Neural cell (in vitro differentiated cells): ENCODE measurements around the gene SETD1A. TPM values are rescaled to one million over a fixed set of nuclear protein-coding genes. Genes with fewer than 3 reads are reported as not detected.

Source experiments
- H2AFZ ChIP-seq: fragments of 200-600, 300-800 bp; sonication (generic), shearing (Covaris generic); 2 replicates; pipeline ENCODE4 v1.6.0; 2014; ENCODE audit warnings: low read depth, mild to moderate bottlenecking, antibody characterized with exemption, low read length, moderate library complexity
- H3F3A ChIP-seq: fragments of 200-600 bp; shearing (Covaris generic); 2 replicates; pipeline ENCODE4 v1.6.1; 2016; ENCODE audit warnings: mild to moderate bottlenecking, moderate library complexity, mixed read lengths, antibody characterized with exemption, low read length; ENCODE audit not compliant: insufficient read depth, poor library complexity, severe bottlenecking
- H3K27ac ChIP-seq: fragments of 200-600, 300-800 bp; sonication (generic), shearing (Covaris generic); 2 replicates; pipeline ENCODE4 v1.5.1; 2014; ENCODE audit warnings: mild to moderate bottlenecking, low read length, moderate library complexity
- H3K27me3 ChIP-seq: fragments of 300-800, 200-600 bp; sonication (generic), shearing (Covaris generic); 2 replicates; pipeline ENCODE4 v1.6.0; 2014; ENCODE audit warnings: mild to moderate bottlenecking, low read depth, low read length, moderate library complexity; ENCODE audit not compliant: insufficient read depth
- H3K36me3 ChIP-seq: fragments of 300-800, 200-600 bp; sonication (generic), shearing (Covaris generic); 2 replicates; pipeline ENCODE4 v1.5.1; 2014; ENCODE audit warnings: mild to moderate bottlenecking, antibody characterized with exemption, low read length, moderate library complexity; ENCODE audit not compliant: insufficient read depth
- H3K4me2 ChIP-seq: fragments of 300-800, 200-600 bp; sonication (generic), shearing (Covaris generic); 2 replicates; pipeline ENCODE4 v1.6.0; 2014; ENCODE audit warnings: mild to moderate bottlenecking, low read length
- H3K4me3 ChIP-seq: fragments of 300-800, 200-600 bp; sonication (generic), shearing (Covaris generic); 2 replicates; pipeline ENCODE4 v1.5.1; 2014; ENCODE audit warnings: mild to moderate bottlenecking, low read length, moderate library complexity
- H3K79me2 ChIP-seq: fragments of 200-600 bp; shearing (Covaris generic); replicated peaks from 2 replicates; pipeline ENCODE4 v1.6.0; 2014; ENCODE audit warnings: mild to moderate bottlenecking, low read length, moderate library complexity; ENCODE audit not compliant: insufficient read depth
- H3K9ac ChIP-seq: fragments of 300-800, 200-600 bp; sonication (generic), shearing (Covaris generic); 2 replicates; pipeline ENCODE4 v1.6.1; 2016; ENCODE audit warnings: mild to moderate bottlenecking, low read length, mixed read lengths
- H3K9me2 ChIP-seq: fragments of 200-600 bp; shearing (Covaris generic); 2 replicates; pipeline ENCODE4 v1.6.1; 2016; ENCODE audit warnings: mild to moderate bottlenecking, low read length, mixed read lengths; ENCODE audit not compliant: insufficient read depth
- H3K9me3 ChIP-seq: fragments of 200-600, 300-800 bp; sonication (generic), shearing (Covaris generic); 2 replicates; pipeline ENCODE4 v1.6.1; 2016; ENCODE audit warnings: mild to moderate bottlenecking, mixed run types, low read length, moderate library complexity, mixed read lengths
- H4K20me1 ChIP-seq: fragments of 200-600 bp; shearing (Covaris generic); 2 replicates; pipeline ENCODE4 v1.6.1; 2016; ENCODE audit warnings: mild to moderate bottlenecking, mixed run types; ENCODE audit not compliant: insufficient read depth
- EP300 ChIP-seq: fragments of 450-650 bp; conservative IDR thresholded peaks from 2 replicates; pipeline ENCODE4 v1.6.1; 2014; ENCODE audit warnings: antibody characterized with exemption, mild to moderate bottlenecking, moderate library complexity; ENCODE audit not compliant: poor library complexity, severe bottlenecking
- EZH2 ChIP-seq: fragments of 200-600, 300-800 bp; shearing (Covaris generic), sonication (generic); IDR thresholded peaks from 2 replicates; pipeline ENCODE4 v1.6.1; 2014; ENCODE audit warnings: antibody characterized with exemption, low read length, borderline replicate concordance, mild to moderate bottlenecking; ENCODE audit not compliant: insufficient read depth, poor library complexity, severe bottlenecking
- MXI1 ChIP-seq: fragments of 450-650 bp; conservative IDR thresholded peaks from 2 replicates; pipeline ENCODE4 v1.6.1; 2014; ENCODE audit warnings: antibody characterized with exemption, mild to moderate bottlenecking; ENCODE audit not compliant: poor library complexity, severe bottlenecking
- POLR2AphosphoS5 ChIP-seq: IDR thresholded peaks from 2 replicates; pipeline ENCODE4 v1.6.1; 2012
- RAD21 ChIP-seq: fragments of 450-650 bp; conservative IDR thresholded peaks from 2 replicates; pipeline ENCODE4 v1.6.1; 2014; ENCODE audit warnings: antibody characterized with exemption, mild to moderate bottlenecking, moderate library complexity
- SMC3 ChIP-seq: fragments of 450-650 bp; conservative IDR thresholded peaks from 2 replicates; pipeline ENCODE4 v1.6.1; 2014; ENCODE audit warnings: antibody characterized with exemption, mild to moderate bottlenecking, moderate library complexity; ENCODE audit not compliant: poor library complexity
- TAF1 ChIP-seq: IDR thresholded peaks from 2 replicates; pipeline ENCODE4 v1.6.1; 2012; ENCODE audit warnings: low read depth
- polyA plus RNA-seq: library from polyadenylated mRNA; depleted of rRNA; stranded (reverse); fragments of >200 nt; gene quantifications from 2 replicates; pipeline ENCODE4 v1.2.3, GENCODE V29; 2014
- TF ChIP-seq, protein P1 (sequence below): fragments of 450-650 bp; IDR thresholded peaks from 2 replicates; pipeline ENCODE4 v1.5.1; 2014; ENCODE audit warnings: antibody characterized with exemption, mild to moderate bottlenecking, moderate library complexity; ENCODE audit not compliant: poor library complexity, severe bottlenecking
- TF ChIP-seq, protein P2 (sequence below): IDR thresholded peaks from 2 replicates; pipeline ENCODE4 v1.6.1; 2012; ENCODE audit warnings: borderline replicate concordance

The SETD1A gene
- polyA plus RNA-seq, 1 donor from 2014 or later = 1.4 TPM

DNA sequence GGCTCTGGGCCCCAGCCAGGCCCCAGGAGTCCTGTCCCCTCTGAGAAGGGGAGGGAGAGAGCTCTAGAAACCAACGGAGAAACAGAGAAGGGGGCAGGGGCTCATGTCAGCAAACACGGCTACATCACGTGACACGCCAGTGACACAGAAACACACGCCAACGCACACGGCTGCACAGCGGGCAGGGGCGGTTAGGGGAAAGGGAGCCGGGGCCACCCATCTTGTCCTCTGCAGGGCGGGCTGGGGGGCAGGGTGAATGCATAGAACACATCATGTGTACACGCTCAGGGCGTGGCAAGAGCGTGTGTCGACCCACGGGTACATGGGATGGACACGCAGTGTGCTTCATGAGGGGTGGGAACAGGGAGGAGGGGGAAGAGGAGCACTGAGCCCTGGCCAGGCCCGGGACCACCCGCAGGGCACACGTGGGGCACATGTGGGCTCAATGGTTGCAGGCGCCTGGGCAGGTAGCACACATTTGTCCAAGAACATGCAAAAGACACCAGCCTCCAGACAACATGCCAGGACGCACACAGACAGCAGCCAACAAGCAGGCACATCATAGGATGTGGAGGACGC, 32.0 kb downstream of the SETD1A start:
- H4K20me1 ChIP-seq = no peaks in the 10 kb centered on the region
- no peak overlapping the region for H3K9ac ChIP-seq
- H3F3A ChIP-seq = no peaks in the 10 kb centered on the region
- H3K9me2 ChIP-seq = no peaks in the 10 kb centered on the region
- H3K9me3 ChIP-seq = no peaks in the 10 kb centered on the region
- no peak overlapping the region for H3K4me2 ChIP-seq
- no peaks in the 10 kb centered on the region for H3K79me2 ChIP-seq
- H3K27me3 ChIP-seq = no peaks in the 10 kb centered on the region
- no peaks in the 10 kb centered on the region for H3K36me3 ChIP-seq
- no peak for TF ChIP-seq EZH2
- no peak for TF ChIP-seq TAF1
- TF ChIP-seq RAD21 = no peak
- no peak for TF ChIP-seq MXI1
- TF ChIP-seq SMC3 = no peak
- TF ChIP-seq, protein P1, sequence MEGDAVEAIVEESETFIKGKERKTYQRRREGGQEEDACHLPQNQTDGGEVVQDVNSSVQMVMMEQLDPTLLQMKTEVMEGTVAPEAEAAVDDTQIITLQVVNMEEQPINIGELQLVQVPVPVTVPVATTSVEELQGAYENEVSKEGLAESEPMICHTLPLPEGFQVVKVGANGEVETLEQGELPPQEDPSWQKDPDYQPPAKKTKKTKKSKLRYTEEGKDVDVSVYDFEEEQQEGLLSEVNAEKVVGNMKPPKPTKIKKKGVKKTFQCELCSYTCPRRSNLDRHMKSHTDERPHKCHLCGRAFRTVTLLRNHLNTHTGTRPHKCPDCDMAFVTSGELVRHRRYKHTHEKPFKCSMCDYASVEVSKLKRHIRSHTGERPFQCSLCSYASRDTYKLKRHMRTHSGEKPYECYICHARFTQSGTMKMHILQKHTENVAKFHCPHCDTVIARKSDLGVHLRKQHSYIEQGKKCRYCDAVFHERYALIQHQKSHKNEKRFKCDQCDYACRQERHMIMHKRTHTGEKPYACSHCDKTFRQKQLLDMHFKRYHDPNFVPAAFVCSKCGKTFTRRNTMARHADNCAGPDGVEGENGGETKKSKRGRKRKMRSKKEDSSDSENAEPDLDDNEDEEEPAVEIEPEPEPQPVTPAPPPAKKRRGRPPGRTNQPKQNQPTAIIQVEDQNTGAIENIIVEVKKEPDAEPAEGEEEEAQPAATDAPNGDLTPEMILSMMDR = no peak
- TF ChIP-seq EP300 = no peak
- TF ChIP-seq, protein P2, sequence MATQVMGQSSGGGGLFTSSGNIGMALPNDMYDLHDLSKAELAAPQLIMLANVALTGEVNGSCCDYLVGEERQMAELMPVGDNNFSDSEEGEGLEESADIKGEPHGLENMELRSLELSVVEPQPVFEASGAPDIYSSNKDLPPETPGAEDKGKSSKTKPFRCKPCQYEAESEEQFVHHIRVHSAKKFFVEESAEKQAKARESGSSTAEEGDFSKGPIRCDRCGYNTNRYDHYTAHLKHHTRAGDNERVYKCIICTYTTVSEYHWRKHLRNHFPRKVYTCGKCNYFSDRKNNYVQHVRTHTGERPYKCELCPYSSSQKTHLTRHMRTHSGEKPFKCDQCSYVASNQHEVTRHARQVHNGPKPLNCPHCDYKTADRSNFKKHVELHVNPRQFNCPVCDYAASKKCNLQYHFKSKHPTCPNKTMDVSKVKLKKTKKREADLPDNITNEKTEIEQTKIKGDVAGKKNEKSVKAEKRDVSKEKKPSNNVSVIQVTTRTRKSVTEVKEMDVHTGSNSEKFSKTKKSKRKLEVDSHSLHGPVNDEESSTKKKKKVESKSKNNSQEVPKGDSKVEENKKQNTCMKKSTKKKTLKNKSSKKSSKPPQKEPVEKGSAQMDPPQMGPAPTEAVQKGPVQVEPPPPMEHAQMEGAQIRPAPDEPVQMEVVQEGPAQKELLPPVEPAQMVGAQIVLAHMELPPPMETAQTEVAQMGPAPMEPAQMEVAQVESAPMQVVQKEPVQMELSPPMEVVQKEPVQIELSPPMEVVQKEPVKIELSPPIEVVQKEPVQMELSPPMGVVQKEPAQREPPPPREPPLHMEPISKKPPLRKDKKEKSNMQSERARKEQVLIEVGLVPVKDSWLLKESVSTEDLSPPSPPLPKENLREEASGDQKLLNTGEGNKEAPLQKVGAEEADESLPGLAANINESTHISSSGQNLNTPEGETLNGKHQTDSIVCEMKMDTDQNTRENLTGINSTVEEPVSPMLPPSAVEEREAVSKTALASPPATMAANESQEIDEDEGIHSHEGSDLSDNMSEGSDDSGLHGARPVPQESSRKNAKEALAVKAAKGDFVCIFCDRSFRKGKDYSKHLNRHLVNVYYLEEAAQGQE = no peak
- TF ChIP-seq POLR2AphosphoS5 = no peak
- no peak overlapping the region for H3K4me3 ChIP-seq
- H2AFZ ChIP-seq = no peak overlapping the region
- H3K27ac ChIP-seq = no peak overlapping the region

DNA sequence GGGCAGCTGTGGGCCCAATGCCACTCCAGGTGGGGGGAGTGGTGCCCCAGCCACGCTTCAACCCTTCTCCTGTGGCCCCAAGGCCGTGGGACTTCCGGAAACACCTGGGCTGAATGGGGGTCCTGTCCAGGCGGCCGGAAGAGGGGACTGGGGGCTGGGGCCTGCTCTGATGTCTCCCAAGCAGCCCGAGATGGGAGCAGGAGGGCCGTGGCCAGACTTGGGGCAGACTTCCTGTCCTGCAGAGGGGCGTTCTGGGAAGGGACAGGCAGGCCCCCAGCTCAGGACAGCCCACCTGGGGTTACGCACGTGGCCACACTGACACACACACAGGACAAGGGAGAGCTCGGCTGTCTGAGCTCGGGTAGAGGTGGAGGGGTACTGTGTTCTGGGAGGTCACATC, 32.6 kb downstream of the SETD1A start:
- H3F3A ChIP-seq = no peaks in the 10 kb centered on the region
- H4K20me1 ChIP-seq = no peaks in the 10 kb centered on the region
- H3K4me3 ChIP-seq = no peak overlapping the region
- H3K4me2 ChIP-seq = no peak overlapping the region
- H3K27ac ChIP-seq = no peak overlapping the region
- no peaks in the 10 kb centered on the region for H3K27me3 ChIP-seq
- no peaks in the 10 kb centered on the region for H3K9me2 ChIP-seq
- H3K9me3 ChIP-seq = no peaks in the 10 kb centered on the region
- no peaks in the 10 kb centered on the region for H3K79me2 ChIP-seq
- H3K36me3 ChIP-seq = no peaks in the 10 kb centered on the region
- no peak overlapping the region for H2AFZ ChIP-seq
- H3K9ac ChIP-seq = no peak overlapping the region
- TF ChIP-seq EP300 (no peak), TAF1 (no peak), RAD21 (no peak), POLR2AphosphoS5 (no peak), EZH2 (no peak), MXI1 (no peak)
- TF ChIP-seq, protein P1 = no peak
